Measurements from ENCODE around the gene GPR152.
"Not testable (repeated sequence)": the region's sequence is repeated elsewhere in the genome, so short reads cannot be mapped to it uniquely, and the experiment has no call there.

Gene GPR152

DNA sequence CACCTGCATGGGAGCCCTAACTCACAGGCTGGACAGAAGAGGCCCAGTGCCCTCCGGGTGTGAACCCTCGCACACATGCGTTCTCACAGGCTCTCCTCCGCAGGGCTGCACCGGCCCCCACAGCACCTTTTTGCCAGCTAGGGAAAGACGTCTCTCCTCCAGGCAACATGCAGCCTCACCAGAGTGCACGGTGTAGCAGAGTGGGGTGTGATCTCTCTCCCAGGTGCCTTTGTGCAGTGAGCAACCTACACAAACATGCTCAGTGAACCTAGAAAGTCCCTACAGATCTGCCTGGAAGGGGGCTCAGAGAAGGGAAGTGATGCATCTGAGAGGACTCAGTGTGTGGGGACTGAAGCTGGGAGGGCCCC, 40.8 kb downstream of the GPR152 start:
- no peak for DNase-seq (ENCODE audit: low read depth in 2 of 3, low spot score in 2 of 3)

DNA sequence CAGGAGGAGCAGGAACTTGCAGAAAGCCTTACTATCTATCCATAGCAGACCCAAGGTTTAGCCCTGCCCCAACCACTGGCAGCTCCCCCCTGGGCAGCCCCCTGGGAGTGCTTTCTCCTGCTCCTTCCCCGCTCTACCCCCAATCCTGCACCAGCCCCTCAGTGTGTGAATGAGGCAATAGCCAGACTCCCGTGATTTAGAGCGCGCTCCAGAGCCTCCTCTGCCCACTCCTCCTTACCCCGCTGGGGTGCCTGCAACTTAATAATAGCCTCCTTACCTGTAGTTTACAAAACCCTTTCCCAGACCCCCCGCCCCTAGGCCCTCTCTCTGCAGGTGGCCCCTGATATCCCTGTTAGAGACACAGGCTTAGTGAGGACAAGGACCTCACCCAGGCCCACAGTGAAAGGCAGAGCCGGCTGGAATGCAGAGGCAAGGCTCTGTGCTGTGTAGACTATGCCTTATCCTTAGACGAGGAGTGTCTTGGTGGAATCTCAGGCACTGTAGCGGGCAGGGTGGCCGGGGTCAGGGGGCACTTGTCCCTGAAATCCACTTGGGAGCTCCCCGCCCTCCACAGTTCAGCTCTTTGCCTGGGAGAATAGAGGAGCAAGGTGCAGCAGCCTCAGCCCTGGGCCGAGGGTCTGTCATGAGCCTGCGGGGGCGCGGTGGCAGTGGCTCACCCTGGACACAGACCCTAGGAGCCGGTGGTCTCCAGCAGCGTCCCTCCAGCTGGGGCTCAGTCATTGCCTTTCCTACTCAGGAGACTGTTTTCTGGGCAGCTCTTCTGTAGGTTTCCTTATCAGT, 41.3 kb downstream of the GPR152 start:
- no peak for DNase-seq (ENCODE audit: low read depth in 2 of 3, low spot score in 2 of 3)

DNA sequence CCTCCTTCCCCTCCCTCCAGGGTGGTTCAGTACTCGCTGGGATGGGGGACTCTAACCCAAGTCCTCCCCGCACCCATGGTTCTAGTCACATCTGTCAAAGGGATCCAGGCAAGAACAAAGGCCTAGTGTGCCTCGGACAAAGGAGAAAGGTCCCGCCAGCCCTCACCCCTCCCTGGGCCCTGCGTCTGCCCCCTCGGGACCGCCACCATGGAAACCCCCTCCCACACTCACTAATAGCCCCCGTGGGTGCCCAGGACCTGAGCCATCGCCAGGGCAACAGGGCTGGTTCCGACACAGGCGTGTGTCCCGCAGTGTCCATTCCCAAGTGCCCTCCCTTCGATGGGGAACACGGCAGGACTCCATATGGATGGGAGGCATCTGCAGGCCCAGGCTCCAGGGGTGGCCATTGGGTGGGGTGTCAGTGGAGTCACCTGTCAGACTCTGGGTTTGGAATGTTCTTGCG, 42.1 kb downstream of the GPR152 start:
- DNase-seq (ENCODE audit: low read depth in 2 of 3, low spot score in 2 of 3): no peak

DNA sequence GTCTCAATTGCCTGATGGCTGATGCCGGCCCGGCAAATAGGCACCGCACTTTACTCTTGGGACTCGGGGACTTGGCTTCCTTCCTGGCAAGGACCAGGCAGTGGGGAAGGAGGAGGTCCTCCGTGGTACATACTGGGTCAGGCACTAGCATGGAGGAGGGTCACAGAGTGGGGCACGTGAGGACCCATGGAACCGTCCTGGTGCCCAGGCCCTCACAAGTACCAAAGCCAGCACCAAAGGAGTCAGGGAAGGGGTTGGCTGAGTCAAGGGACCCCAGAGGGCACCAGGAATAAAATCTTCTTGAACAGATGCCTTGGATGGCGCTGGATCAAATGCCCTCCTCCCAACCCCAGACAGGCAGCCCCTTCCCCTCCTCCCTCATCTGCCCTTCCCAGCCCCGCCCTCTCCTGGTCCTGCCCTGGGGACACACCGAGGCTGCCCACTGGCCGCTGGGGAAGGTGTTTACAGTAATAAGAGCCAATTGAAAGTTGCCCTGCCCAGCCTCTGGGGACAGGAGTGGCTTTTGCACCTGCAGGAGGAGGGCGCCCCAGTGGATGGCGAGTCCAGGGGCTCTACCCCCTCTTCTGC, 42.7 kb downstream of the GPR152 start:
- DNase-seq (ENCODE audit: low read depth in 2 of 3, low spot score in 2 of 3): no peak

DNA sequence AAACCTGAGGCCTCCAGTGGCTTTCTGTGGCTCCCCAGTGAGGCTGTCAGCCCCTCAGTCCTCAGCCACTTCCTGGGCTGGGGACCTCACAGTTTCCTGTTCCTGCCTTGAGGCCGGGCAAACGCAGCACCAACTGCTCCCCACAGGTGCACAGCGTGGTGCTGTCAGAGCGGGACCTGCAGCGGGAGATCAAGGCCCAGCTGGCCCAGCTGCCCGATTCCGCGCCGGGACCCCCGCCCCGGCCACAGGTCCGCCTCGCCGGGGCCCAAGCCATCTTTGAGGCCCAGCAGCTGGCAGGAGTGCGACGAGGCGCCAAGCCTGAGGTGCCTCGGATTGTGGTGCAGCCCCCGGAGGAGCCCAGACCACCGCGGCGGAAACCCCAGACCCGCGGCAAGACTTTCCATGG, 43.3 kb downstream of the GPR152 start:
- DNase-seq (ENCODE audit: low read depth in 2 of 3, low spot score in 2 of 3): peak in 1 of 3 experiments; percentile 62

DNA sequence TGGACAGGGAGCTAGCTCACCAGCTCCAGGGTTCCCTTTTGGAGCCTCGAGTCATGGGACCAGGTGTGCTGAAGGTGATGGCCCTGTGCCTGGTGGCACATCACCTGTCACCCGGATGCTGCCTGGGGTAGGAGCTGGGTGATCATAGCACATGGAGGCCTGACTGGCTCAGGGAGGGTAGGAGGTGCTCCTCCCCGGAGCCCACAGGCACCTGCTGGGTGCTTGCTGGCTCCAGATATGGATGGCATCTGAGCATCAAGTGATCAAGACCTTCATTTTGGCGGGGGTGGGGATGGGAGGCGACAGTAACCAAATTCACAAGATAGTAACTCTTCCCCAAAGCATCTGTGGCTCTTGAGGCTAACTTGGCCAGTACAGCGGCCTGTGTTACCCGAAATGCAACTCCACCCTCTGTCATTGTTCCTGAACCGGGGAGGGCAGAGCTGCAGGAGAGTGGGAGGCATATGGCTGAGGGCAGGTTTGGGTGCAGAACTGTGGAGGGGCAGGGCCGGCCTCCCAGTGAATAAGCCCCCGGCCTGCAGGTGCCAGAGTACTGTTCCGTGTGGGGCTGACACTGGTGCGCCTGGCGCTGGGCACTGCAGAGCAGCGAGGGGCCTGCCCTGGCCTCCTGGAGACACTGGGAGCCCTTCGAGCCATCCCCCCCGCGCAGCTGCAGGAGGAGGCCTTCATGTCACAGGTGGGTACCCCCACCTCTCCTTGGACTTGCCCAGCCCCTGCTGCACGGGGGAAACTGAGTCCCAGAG, 43.9 kb downstream of the GPR152 start:
- no peak for DNase-seq (ENCODE audit: low read depth in 2 of 3, low spot score in 2 of 3)

DNA sequence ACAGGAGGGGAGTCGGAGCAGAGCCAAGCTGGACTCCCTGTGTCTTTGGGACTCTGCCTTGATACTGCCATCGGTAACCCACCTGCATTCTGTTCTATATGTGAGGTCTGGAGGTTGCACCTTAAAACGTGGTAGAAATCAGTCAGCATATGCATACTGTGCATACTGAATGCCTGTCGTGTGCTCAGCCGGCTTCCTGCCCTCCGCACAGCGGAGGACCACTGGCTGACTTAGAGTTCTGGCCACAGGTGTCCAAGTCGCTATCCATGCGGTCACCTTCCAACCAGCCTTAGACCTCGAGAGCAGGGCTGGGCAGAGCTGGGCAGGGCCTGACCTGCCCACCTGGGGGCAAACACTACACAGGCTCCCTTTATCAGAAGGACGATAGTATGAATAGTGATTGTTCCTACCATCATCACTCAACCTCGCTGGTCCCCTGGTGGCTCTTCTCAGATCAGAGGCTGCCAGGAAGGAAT, 44.8 kb downstream of the GPR152 start:
- no peak for DNase-seq (ENCODE audit: low read depth in 2 of 3, low spot score in 2 of 3)

DNA sequence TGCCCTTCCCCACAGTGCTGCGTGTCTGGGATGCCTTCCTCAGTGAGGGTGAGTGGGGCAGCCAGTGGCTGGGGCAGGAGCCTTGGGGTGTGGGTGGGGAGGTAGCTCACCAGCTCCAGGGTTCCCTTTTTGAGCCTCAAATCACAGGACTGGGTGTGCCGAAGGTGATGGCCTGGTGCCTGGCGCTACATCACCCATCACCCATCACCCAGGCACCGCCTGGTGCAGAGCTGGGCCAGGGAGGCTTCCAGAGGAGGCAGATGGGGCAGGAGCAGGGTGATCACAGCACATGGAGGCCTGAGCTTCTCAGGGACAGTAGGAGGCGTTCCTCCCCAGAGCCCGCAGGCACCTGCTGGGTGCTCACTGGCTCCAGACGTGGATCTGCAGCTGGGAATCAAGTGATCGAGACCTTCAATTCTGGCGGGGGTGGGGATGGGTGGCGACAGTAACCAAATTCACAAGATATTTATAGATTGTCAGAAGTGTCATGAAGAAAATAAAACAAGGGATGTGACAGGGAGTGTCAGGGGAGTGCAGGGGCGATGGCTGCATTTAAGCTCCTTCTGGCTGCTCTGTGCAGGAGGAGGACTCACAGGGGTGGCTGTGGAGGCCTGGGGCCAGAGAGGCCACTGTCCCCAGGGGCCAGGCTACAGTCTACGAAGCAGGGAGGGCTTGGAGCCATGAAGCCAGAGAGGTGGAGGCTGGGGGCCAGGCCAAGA, 45.4 kb downstream of the GPR152 start:
- no peak for DNase-seq (ENCODE audit: low read depth in 2 of 3, low spot score in 2 of 3)

DNA sequence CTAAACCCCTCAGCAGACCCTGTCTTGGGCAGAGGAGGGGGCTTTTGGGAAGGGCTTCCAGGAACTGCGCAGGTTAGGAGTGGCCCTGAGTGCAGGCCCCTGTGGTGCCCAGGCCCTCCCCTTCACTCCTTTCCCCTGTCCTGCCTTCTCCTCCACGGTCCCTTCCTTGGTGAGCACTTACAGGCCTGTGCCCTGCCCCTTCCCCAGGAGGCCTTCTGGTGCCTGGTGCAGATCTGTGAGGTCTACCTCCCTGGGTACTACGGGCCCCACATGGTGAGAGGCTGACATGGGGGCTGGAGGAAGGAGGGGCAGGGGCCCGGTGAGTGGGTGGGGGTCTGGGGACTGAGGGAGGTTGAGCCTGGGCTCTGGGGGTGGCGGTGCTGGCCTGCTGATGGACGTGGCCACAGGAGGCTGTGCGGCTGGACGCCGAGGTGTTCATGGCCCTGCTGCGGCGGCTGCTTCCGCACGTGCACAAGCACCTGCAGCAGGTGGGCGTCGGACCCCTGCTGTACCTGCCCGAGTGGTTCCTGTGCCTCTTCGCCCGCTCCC, 46.0 kb downstream of the GPR152 start:
- no peak for DNase-seq (ENCODE audit: low read depth in 2 of 3, low spot score in 2 of 3)

DNA sequence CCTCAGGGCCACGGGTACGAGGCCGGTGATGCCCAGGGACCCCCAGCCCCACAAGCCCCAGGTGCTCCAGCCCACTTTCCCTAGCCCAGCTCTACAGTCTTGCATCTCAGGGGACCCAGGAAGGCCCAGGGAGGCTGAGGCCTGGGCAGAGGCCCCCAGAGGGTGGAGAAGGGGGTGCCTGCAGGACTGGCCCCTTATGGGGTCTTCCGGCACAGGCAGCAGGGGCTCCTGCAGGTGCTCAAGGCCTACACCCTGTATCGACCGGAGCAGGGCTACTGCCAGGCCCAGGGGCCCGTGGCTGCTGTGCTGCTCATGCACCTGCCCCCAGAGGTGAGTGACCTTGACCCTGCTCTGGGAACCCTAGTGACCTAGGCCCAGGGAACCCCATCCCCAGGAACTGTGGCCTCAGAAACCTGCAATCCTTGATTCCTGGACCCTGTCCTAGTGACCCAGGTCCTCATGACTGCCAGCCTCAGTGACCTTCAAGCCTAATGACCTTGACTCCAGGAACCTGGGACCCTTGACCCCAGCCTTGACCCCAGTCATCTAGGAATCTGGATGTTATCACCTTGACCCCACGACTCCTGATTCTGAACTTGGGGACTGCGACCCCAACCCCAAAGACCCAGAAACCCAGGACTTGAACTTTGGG, 46.7 kb downstream of the GPR152 start:
- no peak for DNase-seq (ENCODE audit: low read depth in 2 of 3, low spot score in 2 of 3)

DNA sequence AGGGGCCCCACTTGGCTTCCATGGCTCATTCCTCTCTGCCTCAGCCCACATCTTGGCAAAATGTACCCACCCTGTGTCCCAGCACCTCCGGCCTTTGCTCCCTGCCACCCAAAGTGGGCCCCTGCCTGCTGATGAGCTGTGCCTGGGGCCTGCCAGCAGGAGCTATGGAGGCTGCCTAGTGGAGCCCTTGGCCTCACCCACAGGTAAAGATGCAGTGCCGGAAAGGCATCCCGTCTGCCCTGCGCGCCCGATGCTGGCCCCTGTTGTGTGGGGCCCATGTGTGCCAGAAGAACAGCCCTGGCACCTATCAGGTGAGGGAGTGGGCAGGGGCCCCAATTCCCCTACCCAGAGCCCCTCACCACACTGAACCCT, 47.3 kb downstream of the GPR152 start:
- DNase-seq (ENCODE audit: low read depth in 2 of 3, low spot score in 2 of 3): no peak

DNA sequence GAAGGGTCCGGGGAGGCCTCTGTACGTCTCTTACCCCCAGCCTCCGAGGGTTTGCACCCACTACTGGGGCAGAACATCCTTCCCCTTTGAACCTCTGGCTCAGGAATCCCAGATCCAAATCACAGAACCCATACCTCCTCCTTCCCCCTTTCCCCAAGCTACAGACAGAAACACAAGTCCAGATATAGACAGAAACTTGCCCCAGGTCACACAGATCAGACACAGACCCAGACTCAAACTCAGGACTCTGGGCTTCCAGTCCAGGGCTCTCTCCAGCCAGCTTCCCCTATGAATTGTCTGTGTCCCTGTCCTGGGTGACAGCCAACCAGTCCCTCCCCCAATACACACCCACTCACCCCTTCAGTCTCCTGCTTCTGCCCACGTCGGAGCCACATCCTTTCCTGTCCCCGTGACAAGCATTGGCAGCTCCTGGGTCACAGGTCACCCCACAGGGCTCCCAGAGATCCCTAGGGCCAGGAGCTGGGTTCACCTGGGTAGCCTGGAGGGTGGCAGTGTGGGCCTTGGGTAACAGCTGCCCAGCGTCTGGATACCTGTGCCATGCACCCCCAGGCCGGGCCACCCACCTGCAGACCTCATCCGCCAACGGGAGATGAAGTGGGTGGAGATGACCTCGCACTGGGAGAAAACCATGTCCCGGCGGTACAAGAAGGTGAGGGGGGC, 47.9 kb downstream of the GPR152 start:
- no peak for DNase-seq (ENCODE audit: low read depth in 2 of 3, low spot score in 2 of 3)

DNA sequence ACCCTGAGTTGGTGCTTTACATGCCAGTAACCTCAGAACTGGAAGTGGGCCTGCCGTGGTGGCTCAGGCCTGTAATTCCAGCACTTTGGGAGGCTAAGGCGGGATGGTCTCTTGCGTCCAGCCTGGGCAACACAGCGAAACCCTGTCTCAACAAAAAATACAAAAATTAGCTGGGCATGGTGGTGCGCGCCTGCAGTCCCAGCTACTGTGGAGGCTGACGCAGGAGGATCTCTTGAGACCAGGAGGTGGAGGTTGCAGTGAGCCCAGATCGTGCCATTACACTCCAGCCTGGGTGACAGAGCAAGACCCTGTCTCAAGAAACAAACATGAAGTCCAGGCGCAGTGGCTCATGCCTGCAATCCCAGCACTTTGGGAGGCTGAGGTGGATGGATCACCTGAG, 49.4 kb downstream of the GPR152 start:
- not testable (repeated sequence) for DNase-seq (ENCODE audit: low read depth in 2 of 3, low spot score in 2 of 3)

DNA sequence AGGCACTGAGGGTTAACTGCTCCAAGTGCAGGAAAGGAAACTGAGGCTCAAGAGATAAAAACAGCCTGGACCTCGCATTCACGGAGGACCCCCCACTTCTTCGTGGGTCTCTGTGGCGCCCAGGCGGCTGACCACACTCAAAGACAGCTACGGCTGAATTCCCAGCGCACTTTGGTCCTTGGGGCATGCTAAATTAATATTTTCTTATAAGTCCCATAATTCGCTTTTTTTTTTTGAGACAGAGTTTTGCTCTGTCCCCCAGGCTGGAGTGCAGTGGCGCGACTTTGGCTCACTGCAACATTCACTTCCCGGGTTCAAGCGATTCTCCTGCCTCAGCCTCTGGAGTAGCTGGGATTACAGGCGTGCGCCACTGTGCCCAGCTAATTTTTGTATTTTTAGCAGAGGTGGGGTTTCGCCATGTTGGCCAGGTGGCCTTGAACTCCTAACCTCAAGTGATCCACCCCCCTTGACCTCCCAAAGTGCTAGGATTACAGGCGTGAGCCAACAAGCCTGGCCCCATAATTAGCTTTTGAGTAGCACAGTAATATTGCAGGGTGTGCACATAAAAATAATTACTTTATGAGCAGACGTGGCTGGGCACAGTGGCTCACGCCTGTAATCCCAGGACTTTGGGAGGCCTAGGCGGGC, 50.2 kb downstream of the GPR152 start:
- not testable (repeated sequence) for DNase-seq (ENCODE audit: low read depth in 2 of 3, low spot score in 2 of 3)

DNA sequence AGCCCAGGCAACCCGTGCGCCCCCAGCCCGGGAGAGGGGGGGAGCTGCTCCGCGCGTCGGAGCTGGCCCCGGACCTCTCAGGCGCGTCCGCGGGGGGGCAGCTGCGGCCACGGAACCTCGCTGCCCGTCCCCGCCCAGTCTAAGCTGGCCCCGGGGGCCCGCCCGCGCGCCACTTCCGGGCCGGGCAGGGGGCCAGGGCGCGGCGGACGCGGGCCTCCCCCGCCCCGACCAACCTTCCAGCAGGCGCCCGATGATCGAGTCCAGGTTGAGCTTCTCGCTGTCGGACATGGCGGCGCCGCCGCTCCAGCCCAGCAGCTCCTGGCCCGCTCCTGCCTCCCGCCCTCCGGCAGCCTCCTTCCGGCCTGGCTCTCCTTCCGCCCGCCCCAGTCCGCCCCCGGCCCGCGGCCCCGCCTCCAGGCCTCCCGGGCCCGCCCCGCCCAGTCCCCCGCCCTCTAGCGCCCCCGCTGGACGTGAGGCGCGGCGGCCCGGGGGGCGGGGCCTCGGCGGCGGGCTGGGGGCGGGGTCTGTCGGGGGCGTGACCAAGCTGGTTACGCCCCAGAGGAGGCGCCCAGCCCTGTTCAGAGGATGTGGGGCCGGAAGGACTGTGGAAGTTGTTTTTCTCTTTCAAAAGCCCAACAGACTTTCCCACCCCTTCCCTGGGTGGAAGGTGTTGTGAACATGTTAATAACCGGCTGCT, 50.9 kb downstream of the GPR152 start, which contains the start of gene PPP1CA:
TSS of gene PPP1CA (minus strand) at position 364 of the 697 bp plus-strand sequence. CDS start at position 288, 76 bp downstream.
- peak; percentile 88 to 92 (median 90) for DNase-seq (ENCODE audit: low read depth in 2 of 3, low spot score in 2 of 3)

All from activated CD8-positive, alpha-beta memory T cell treated with anti-CD3 and anti-CD28 coated beads for 48 hours (primary cell).